ACC112 (cell line): ENCODE results near the gene TMEM218.

ENCODE experiments used
- H2AFZ ChIP-seq: fragments of 200-600 bp; sonication (generic); one replicate; pipeline ENCODE4 v1.6.0; 2017; ENCODE audit warnings: antibody characterized with exemption, low read length; ENCODE audit not compliant: unreplicated experiment
- H3K27ac ChIP-seq: fragments of 200-600 bp; sonication (generic); 2 replicates; pipeline ENCODE4 v1.5.1; 2014; ENCODE audit warnings: low read depth, mild to moderate bottlenecking, antibody characterized with exemption, low read length, moderate library complexity
- H3K27me3 ChIP-seq: fragments of 200-600 bp; sonication (generic); 2 replicates; pipeline ENCODE4 v1.6.1; 2014; ENCODE audit warnings: mild to moderate bottlenecking, antibody characterized with exemption, low read length, moderate library complexity, mixed read lengths; ENCODE audit not compliant: insufficient read depth
- H3K36me3 ChIP-seq: fragments of 200-600 bp; sonication (generic); 2 replicates; pipeline ENCODE4 v1.6.1; 2016; ENCODE audit warnings: mild to moderate bottlenecking, antibody characterized with exemption, low read length, moderate library complexity, mixed read lengths; ENCODE audit not compliant: insufficient read depth
- H3K4me1 ChIP-seq: fragments of 200-600 bp; sonication (generic); one replicate; pipeline ENCODE4 v1.6.1; 2016; ENCODE audit warnings: low read length, mixed read lengths; ENCODE audit not compliant: insufficient read depth, unreplicated experiment, control insufficient read depth
- H3K4me3 ChIP-seq: fragments of 200-600 bp; sonication (generic); 2 replicates; pipeline ENCODE4 v1.5.1; 2014; ENCODE audit warnings: mild to moderate bottlenecking, low read depth, low read length
- H3K79me2 ChIP-seq: fragments of 200-600 bp; sonication (generic); one replicate; pipeline ENCODE4 v1.6.0; 2016; ENCODE audit warnings: low read length; ENCODE audit not compliant: control insufficient read depth, unreplicated experiment, insufficient read depth

The TMEM218 gene

DNA sequence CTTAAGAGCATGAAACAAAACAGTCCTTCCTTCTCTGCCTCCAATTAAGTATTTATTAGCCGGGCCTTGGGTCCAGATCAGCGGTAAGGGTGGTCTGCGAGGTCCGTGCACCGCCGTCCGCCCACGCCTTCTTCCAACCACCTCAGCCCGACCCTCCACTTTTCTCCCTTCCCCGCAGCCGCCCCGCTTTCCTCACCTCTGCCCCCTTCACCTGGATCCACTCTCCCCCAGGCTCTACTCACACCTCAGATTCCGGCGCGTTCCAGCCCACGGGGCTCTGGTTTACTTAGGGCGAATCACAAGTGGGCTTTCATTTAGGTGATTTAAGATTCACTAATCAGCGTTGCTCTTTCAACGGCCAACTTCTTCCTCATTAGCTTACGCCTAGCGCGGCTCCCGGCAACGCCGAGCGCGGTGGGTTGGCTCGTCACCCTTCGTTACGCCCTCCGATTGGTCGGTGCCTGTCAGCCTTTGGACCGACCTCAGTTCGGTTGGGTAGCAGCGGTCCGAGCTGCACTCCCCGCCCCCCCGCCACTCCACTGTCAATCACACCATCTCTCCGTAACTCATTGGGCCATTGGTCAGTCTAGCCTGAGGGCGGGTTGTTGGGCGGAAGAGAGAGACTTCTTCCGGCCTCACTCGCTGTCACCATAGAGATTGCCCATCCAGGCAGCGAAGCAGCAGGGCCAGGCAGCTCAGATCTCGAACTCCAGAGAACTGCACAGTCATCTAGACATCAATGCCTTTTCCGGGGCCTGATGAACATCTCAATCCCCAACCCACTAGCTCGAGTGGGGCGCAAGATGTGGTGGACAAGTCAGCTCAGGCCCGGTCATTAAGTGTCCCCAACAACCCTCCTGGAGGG is at the start of gene TMEM218:
TMEM218 (minus strand) TSS at position 284 of the 865 bp plus-strand sequence. CDS start 9,385 bp downstream, outside the sequence.
- no peaks in the 10 kb centered on the region for H3K36me3 ChIP-seq
- peak within 1 kb of the TSS; percentile 95 for H2AFZ ChIP-seq
- H3K4me3 ChIP-seq: peak within 1 kb of the TSS; percentile 89
- H3K4me1 ChIP-seq: peaks cover 5% of the 10 kb centered on the region
- no peaks in the 10 kb centered on the region; the same call in 1 of the 2 replicates for H3K27me3 ChIP-seq
- H3K27ac ChIP-seq: no peak within 1 kb of the TSS
- peaks cover 5% of the 10 kb centered on the region for H3K79me2 ChIP-seq

GRCh38 chr11:125157953-125158680 is 46.7 kb upstream of the TMEM218 start:
- no peaks in the 10 kb centered on the region for H3K4me1 ChIP-seq
- H3K36me3 ChIP-seq: no peaks in the 10 kb centered on the region

DNA sequence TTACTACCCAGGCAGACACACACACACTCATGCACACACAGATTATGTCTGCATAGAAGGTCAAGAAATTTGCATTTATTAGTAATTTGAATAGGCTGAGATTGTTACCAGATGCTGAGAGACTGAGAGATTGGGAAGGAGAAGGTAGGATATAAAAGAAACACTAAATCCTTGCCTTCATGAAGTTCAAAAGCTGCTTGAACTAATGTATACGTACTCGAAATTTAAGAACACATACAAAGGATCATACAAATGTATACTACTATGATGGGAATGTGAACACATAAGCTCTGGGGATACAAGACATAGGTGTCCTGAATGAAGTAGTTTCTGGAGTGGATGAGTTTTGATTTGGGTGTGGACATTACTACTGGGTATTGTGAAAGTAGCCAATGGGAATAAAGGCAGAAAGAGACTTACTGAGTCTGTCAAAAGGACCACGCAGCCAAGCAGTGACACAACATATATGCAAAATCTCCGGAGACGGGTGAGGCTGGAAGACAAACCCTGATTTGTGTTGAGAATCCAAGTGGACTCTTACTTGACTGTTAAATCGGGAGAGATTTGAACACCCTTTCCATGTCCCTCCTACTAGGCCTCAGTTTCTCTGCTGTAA is 45.8 kb upstream of the TMEM218 start:
- H3K79me2 ChIP-seq: no peaks in the 10 kb centered on the region
- no peak overlapping the region for H3K4me3 ChIP-seq
- H3K27ac ChIP-seq: no peak overlapping the region
- H2AFZ ChIP-seq: no peak overlapping the region
- H3K27me3 ChIP-seq: peaks cover 22% of the 10 kb centered on the region
- H3K4me1 ChIP-seq: no peaks in the 10 kb centered on the region
- H3K36me3 ChIP-seq: no peaks in the 10 kb centered on the region

More at GRCh38 chr11:125157953-125158680, 46.7 kb upstream of the TMEM218 start:
- Histone ChIP-seq H2AFZ (no peak overlapping the region), H3K27me3 (peaks cover 22% of the 10 kb centered on the region), H3K79me2 (no peaks in the 10 kb centered on the region), H3K27ac (no peak overlapping the region), H3K4me3 (no peak overlapping the region)

GRCh38 chr11:125156346-125157117 is 45.1 kb upstream of the TMEM218 start:
- Histone ChIP-seq H3K4me3 (no peak overlapping the region), H3K36me3 (no peaks in the 10 kb centered on the region), H3K27me3 (peaks cover 22% of the 10 kb centered on the region), H3K79me2 (no peaks in the 10 kb centered on the region), H3K4me1 (no peaks in the 10 kb centered on the region), H3K27ac (no peak overlapping the region), H2AFZ (no peak overlapping the region)

DNA sequence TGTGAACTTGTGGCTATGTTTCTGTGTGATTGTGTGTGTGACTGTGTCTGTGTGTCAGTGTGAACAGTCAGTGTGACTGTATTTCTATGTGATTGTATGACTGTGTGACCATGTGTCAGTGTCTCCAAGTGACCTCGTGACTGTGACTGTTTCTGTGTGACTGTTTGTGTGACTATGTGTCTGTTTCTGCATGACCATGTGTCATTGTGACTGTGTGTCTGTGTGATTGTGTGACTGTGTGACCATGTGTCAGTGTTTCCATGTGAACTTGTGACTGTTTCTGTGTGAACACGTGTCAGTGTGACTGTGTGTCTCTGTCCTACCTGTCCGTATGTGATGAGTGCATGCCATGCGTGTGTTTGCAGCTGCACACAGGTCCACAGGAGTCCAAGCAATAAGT is 44.3 kb upstream of the TMEM218 start:
- Histone ChIP-seq H3K79me2 (no peaks in the 10 kb centered on the region), H3K27me3 (peaks cover 22% of the 10 kb centered on the region), H3K4me3 (no peak overlapping the region), H2AFZ (no peak overlapping the region), H3K36me3 (no peaks in the 10 kb centered on the region), H3K4me1 (no peaks in the 10 kb centered on the region), H3K27ac (no peak overlapping the region)

DNA sequence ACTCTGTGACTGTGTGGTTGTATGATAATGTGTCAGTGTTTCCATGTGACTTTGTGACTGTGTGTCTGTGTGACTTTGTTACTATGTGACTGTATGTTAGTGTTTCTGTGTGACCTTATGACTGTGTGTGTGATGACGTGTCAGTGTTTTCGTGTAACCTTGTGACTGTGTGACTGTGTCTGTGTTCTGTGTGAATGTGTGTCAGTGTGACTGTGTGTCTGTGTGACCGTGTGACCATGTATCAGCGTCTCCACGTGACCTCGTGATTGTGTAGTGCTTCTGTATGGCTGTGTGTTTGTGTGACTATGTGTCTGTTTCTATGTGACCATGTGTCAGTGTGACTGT is 43.6 kb upstream of the TMEM218 start:
- Histone ChIP-seq H3K4me1 (no peaks in the 10 kb centered on the region), H3K36me3 (no peaks in the 10 kb centered on the region), H3K27ac (no peak overlapping the region), H2AFZ (no peak overlapping the region), H3K27me3 (peaks cover 20% of the 10 kb centered on the region), H3K4me3 (no peak overlapping the region), H3K79me2 (no peaks in the 10 kb centered on the region)

DNA sequence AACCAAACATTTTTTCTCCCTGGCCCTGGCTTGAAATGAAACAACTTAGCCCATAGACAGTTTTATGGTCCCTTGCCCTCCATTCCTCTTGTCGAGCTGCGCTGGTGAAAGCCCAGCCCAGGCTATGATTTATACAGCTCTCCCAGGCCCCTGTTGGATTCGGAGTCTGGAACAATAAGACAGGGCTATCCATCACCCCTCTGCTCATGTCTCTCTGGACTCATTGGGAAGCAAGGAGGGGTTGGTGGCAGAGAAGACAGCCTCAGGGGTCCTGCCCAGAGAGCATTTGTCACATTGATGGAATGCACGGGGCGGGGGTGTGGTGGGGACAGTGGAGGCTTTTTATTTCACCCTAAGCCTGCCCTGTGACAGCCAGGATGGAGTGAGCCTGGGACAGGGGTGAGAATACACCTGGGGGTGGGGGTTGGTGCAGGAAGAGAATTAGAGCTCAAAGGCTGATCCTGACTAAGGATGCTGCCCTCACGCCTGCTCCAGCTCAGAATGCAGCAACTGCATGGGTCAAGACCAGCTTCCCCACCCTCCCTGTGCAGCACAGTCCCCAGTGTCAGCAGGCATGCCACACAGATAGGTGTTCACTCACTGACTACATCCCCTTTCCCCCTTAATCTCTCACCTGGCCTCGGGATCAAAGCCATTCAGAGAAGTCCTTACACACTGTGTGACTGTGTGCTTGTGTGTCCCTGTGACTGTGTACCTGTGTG is 43.1 kb upstream of the TMEM218 start:
- Histone ChIP-seq H2AFZ (no peak overlapping the region), H3K27ac (no peak overlapping the region), H3K79me2 (no peaks in the 10 kb centered on the region), H3K4me1 (no peaks in the 10 kb centered on the region), H3K27me3 (peaks cover 20% of the 10 kb centered on the region), H3K4me3 (no peak overlapping the region), H3K36me3 (no peaks in the 10 kb centered on the region)

- Histone ChIP-seq H3K27ac (no peak overlapping the region), H3K79me2 (no peaks in the 10 kb centered on the region), H3K4me1 (no peaks in the 10 kb centered on the region), H3K27me3 (peaks cover 20% of the 10 kb centered on the region), H3K4me3 (no peak overlapping the region), H3K36me3 (no peaks in the 10 kb centered on the region), H2AFZ (no peak overlapping the region)
These were observed 42.4 kb upstream of the TMEM218 start for GRCh38 chr11:125153837-125154236.

- no peaks in the 10 kb centered on the region for H3K79me2 ChIP-seq
- no peaks in the 10 kb centered on the region; the same call in 1 of the 2 replicates for H3K27me3 ChIP-seq
- no peaks in the 10 kb centered on the region for H3K4me1 ChIP-seq
- H3K4me3 ChIP-seq: no peak overlapping the region
- H3K27ac ChIP-seq: no peak overlapping the region
- no peak overlapping the region for H2AFZ ChIP-seq
- no peaks in the 10 kb centered on the region for H3K36me3 ChIP-seq
These were observed 37.3 kb upstream of the TMEM218 start for GRCh38 chr11:125148743-125149142.

DNA sequence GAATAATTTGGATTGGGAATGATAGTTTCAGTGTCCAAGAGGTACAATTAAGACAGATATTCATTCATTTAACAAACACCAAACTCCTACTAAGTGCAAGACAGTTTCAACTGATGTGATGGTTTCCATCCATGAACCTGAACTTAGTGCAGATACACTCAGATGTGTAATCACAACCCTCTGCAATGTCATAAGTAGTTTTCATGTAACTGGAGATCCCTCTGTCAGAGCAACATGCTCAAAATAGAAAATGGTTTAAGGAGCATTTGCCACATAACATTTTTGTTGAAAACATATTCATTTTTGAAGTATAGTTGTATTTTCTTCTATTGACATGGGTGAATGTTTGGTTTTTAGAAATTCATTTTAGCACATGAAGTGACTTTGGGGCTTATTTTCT is 36.6 kb upstream of the TMEM218 start:
- no peak overlapping the region for H2AFZ ChIP-seq
- H3K36me3 ChIP-seq: no peaks in the 10 kb centered on the region
- H3K79me2 ChIP-seq: no peaks in the 10 kb centered on the region
- H3K27ac ChIP-seq: no peak overlapping the region
- H3K4me1 ChIP-seq: no peaks in the 10 kb centered on the region
- no peak overlapping the region for H3K4me3 ChIP-seq
- H3K27me3 ChIP-seq: no peaks in the 10 kb centered on the region
